Parathyroid adenoma (tissue), 2 donors: Measurements from ENCODE around the gene SOX2.
"Not testable (repeated sequence)": the region's sequence is repeated elsewhere in the genome, so short reads cannot be mapped to it uniquely, and the experiment has no call there.

Source experiments
- H2AFZ ChIP-seq: fragments of 300-600 bp; sonication (generic); one replicate; pipeline ENCODE4 v1.7.0; 2017; ENCODE audit warnings: antibody characterized with exemption, mild to moderate bottlenecking
- H3K27ac ChIP-seq: fragments of 300-600 bp; sonication (generic); one replicate; pipeline ENCODE4 v1.7.0; 2017
- H3K27me3 ChIP-seq: fragments of 300-600 bp; sonication (generic); one replicate; pipeline ENCODE4 v1.7.0; 2017; ENCODE audit warnings: low read length; ENCODE audit not compliant: control insufficient read depth, insufficient read depth
- H3K36me3 ChIP-seq: fragments of 300-600 bp; sonication (generic); one replicate; pipeline ENCODE4 v1.7.0; 2017; ENCODE audit warnings: low read length; ENCODE audit not compliant: control insufficient read depth, insufficient read depth
- H3K4me1 ChIP-seq: fragments of 300-600 bp; sonication (generic); one replicate; pipeline ENCODE4 v1.7.0; 2017; ENCODE audit warnings: control low read depth
- H3K4me2 ChIP-seq: fragments of 300-600 bp; sonication (generic); one replicate; pipeline ENCODE4 v1.7.0; 2017; ENCODE audit warnings: low read length
- H3K4me3 ChIP-seq: fragments of 300-600 bp; sonication (generic); one replicate; pipeline ENCODE4 v1.7.0; 2017; ENCODE audit warnings: low read depth, low read length
- H3K79me2 ChIP-seq: fragments of 300-600 bp; sonication (generic); one replicate; pipeline ENCODE4 v1.7.0; 2017; ENCODE audit warnings: control low read depth
- H3K9ac ChIP-seq: fragments of 300-600 bp; sonication (generic); one replicate; pipeline ENCODE4 v1.7.0; 2017; ENCODE audit warnings: mild to moderate bottlenecking
- H3K9me3 ChIP-seq: fragments of 300-600 bp; sonication (generic); one replicate; pipeline ENCODE4 v1.7.0; 2017; ENCODE audit warnings: low read length; ENCODE audit not compliant: control insufficient read depth
- TF ChIP-seq, protein P1 (sequence below): fragments of 300-600 bp; sonication (generic); IDR thresholded peaks from one replicate; pipeline ENCODE4 v1.7.0; 2017; ENCODE audit warnings: antibody characterized with exemption, mild to moderate bottlenecking
- donor health status: primary hyperparathyroidism.

The SOX2 gene

GRCh38 chr3:181753391-181753790 is 41.7 kb downstream of the SOX2 start:
- no peak overlapping the region for H2AFZ ChIP-seq
- H3K79me2 ChIP-seq: no peaks in the 10 kb centered on the region
- H3K4me1 ChIP-seq: no peaks in the 10 kb centered on the region
- H3K27ac ChIP-seq: no peak overlapping the region
- no peak overlapping the region for H3K4me2 ChIP-seq
- no peaks in the 10 kb centered on the region for H3K9me3 ChIP-seq
- H3K9ac ChIP-seq: no peak overlapping the region
- TF ChIP-seq, protein P1, sequence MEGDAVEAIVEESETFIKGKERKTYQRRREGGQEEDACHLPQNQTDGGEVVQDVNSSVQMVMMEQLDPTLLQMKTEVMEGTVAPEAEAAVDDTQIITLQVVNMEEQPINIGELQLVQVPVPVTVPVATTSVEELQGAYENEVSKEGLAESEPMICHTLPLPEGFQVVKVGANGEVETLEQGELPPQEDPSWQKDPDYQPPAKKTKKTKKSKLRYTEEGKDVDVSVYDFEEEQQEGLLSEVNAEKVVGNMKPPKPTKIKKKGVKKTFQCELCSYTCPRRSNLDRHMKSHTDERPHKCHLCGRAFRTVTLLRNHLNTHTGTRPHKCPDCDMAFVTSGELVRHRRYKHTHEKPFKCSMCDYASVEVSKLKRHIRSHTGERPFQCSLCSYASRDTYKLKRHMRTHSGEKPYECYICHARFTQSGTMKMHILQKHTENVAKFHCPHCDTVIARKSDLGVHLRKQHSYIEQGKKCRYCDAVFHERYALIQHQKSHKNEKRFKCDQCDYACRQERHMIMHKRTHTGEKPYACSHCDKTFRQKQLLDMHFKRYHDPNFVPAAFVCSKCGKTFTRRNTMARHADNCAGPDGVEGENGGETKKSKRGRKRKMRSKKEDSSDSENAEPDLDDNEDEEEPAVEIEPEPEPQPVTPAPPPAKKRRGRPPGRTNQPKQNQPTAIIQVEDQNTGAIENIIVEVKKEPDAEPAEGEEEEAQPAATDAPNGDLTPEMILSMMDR: no peak
- no peak overlapping the region for H3K4me3 ChIP-seq
- H3K27me3 ChIP-seq: peaks cover 5% of the 10 kb centered on the region
- no peaks in the 10 kb centered on the region for H3K36me3 ChIP-seq

- Histone ChIP-seq H3K9me3 (no peaks in the 10 kb centered on the region), H3K27ac (no peak overlapping the region)
Observed at GRCh38 chr3:181755959-181756358, 44.2 kb downstream of the SOX2 start.

DNA sequence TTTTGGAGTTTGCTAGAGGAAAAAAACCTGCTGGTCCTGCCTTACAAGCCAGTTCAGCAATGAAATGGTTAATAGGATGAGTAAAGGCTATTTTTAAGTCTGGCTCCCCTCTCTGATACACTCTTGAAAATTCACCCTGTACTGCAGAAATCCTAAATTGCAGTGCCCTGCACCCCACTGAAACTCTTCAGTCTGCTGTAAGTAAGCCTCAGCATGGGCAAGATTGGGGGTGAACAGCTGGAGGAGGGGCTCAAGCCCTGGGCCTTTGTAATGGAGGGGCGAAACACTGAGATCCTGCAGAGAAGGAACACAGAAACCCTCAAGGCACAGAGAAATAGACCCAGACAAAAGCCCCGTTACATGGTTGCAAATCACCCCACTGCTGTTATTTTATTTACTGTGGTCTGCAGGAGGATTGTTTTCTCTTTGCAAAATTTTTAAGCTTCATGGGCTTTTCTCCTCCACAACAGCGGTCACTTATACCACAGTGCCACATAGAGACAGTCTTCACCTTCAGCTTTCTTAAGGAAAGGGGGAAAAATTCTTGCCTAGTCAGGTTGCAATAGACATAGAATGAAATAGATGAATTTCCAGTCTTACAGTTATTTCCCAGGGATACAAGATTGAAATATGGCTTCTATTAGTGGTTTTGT is 45.0 kb downstream of the SOX2 start:
- TF ChIP-seq, protein P1: no peak
- no peak overlapping the region for H3K27ac ChIP-seq

More at GRCh38 chr3:181755959-181756358, 44.2 kb downstream of the SOX2 start:
- Histone ChIP-seq H3K4me1 (no peaks in the 10 kb centered on the region), H3K4me3 (no peak overlapping the region), H3K36me3 (no peaks in the 10 kb centered on the region), H2AFZ (no peak overlapping the region), H3K27me3 (peaks cover 5% of the 10 kb centered on the region), H3K79me2 (no peaks in the 10 kb centered on the region), H3K9ac (no peak overlapping the region), H3K4me2 (no peak overlapping the region)
- TF ChIP-seq, protein P1: no peak

GRCh38 chr3:181757694-181758306 is 46.1 kb downstream of the SOX2 start:
- H3K4me2 ChIP-seq: no peak overlapping the region
- H3K27me3 ChIP-seq: peaks cover 5% of the 10 kb centered on the region
- H3K4me1 ChIP-seq: no peaks in the 10 kb centered on the region
- H2AFZ ChIP-seq: no peak overlapping the region
- no peak overlapping the region for H3K27ac ChIP-seq
- no peak overlapping the region for H3K4me3 ChIP-seq
- no peaks in the 10 kb centered on the region for H3K79me2 ChIP-seq
- H3K9ac ChIP-seq: no peak overlapping the region
- H3K36me3 ChIP-seq: no peaks in the 10 kb centered on the region
- no peaks in the 10 kb centered on the region for H3K9me3 ChIP-seq
- TF ChIP-seq, protein P1: no peak

More for the DNA sequence above, 45.0 kb downstream of the SOX2 start:
- H3K36me3 ChIP-seq: no peaks in the 10 kb centered on the region
- H3K4me2 ChIP-seq: no peak overlapping the region
- H2AFZ ChIP-seq: no peak overlapping the region
- peaks cover 5% of the 10 kb centered on the region for H3K27me3 ChIP-seq
- H3K9ac ChIP-seq: no peak overlapping the region
- no peak overlapping the region for H3K4me3 ChIP-seq
- no peaks in the 10 kb centered on the region for H3K4me1 ChIP-seq
- H3K9me3 ChIP-seq: no peaks in the 10 kb centered on the region
- H3K79me2 ChIP-seq: no peaks in the 10 kb centered on the region

- Histone ChIP-seq H3K4me2 (no peak overlapping the region), H3K36me3 (no peaks in the 10 kb centered on the region), H3K4me1 (no peaks in the 10 kb centered on the region), H3K79me2 (no peaks in the 10 kb centered on the region), H3K27me3 (no peaks in the 10 kb centered on the region), H3K9me3 (no peaks in the 10 kb centered on the region), H3K4me3 (no peak overlapping the region), H2AFZ (no peak overlapping the region), H3K27ac (no peak overlapping the region), H3K9ac (no peak overlapping the region)
- TF ChIP-seq, protein P1: no peak
Observed at GRCh38 chr3:181761906-181762305, 50.2 kb downstream of the SOX2 start.

DNA sequence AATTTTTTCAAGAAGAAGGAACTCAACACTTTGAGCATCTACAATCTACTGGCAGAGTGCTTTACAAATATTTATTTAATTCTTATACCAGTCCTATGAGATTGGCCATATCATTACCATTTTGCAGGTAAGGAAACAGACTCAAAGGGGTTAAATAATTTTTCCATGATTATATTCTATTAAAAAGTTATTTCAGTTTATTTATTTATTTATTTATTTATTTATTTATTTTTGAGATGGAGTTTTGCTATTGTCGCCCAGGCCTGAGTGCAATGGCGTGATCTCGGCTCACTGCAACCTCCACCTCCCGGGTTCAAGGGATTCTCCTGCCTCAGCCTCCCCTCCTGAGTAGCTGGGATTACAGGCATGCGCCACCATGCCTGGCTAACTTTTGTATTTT is 52.3 kb downstream of the SOX2 start:
- H3K9me3 ChIP-seq, H3K9ac ChIP-seq, H3K27ac ChIP-seq: not testable (repeated sequence)

More for the DNA sequence above, 52.3 kb downstream of the SOX2 start:
- H3K27me3 ChIP-seq, H3K79me2 ChIP-seq, H3K4me2 ChIP-seq, H3K4me1 ChIP-seq, H3K4me3 ChIP-seq, H2AFZ ChIP-seq, H3K36me3 ChIP-seq: not testable (repeated sequence)
